Globus pallidus (tissue), 1 donor: ENCODE results near the gene BTBD6.

ENCODE experiments used
- DNase-seq: peaks from one replicate; pipeline ENCODE4 v3.0.0-alpha.2; 2015; ENCODE audit warnings: low spot score

BTBD6 gene

DNA sequence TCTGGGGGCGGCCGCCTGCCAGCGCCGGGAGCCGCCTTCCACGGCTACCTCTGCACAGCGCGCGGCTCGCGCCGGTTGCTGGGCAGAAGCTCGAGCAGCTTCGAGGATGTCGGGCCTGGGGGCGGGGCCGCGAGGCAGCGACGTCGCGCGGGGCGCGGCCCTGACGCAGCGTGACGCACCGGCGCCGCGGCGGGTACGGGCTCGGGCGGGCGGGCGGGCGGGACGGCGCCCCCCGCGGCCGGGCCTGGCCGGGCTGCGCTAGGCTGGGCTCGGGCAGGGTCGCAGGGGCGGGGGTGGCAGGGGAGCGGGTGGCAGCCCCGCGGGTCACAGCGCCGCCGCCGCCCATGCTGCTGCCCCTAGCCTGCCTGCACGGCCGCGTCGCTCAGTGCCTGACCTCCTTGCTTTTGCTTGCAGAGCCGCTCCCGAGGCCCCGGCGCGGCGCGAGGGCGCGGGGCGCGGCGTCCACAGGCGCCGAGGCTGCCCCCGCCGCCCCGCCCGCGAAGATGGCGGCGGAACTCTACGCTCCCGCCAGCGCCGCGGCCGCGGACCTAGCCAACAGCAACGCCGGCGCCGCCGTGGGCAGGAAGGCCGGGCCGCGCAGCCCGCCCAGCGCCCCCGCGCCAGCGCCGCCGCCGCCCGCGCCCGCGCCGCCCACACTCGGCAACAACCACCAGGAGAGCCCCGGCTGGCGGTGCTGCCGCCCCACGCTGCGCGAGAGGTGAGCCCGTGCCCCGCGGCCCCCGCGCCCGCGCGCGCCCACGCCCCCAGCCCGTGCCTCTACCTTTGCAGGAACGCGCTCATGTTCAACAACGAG lies at the start of gene BTBD6:
Gene BTBD6, plus strand, starts transcription at position 166 of the 814 bp plus-strand sequence. Its CDS starts 179 bp downstream, at position 345.
- DNase-seq = peak; percentile 81

DNA sequence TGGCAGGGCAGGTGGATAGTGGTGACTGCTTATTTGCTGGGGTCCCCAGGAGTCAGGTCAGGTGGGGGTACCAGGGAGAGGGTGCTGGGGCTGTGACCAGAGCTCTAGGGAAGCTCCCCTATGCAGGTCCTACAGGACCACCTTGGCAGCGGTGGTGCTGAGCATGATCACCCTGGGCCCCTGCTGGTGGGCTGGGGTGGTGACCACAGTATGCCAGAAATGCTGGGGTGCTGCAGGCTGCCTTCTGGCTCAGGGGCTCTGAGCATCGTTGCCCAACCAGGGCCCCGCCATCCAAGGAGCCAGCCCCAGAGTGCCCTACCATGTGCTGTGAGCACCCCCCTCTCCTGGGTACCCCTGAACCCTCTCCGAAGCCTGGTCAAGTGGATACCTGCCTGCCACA lies 49.7 kb upstream of the BTBD6 start:
- no peak for DNase-seq

DNA sequence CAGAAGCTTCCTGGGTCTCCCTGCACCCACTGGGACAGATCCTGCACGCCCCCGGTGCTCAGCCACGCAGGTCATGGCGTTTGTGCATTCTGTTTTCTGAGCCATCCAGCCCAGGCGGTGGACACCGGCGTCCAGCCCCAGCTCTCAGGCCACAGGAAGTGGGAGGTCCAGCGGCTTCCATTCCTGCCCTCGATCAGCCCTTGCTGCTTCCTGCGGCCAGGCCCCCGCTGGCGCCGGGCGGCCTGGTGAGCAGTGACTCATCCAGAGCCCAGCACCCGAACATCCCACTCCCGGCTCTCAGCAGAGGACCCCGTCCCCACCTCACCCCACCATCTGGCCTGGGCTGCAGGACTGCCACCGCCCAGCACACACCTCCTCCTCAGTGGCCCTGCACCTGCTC lies 49.2 kb upstream of the BTBD6 start:
- DNase-seq = no peak

DNA sequence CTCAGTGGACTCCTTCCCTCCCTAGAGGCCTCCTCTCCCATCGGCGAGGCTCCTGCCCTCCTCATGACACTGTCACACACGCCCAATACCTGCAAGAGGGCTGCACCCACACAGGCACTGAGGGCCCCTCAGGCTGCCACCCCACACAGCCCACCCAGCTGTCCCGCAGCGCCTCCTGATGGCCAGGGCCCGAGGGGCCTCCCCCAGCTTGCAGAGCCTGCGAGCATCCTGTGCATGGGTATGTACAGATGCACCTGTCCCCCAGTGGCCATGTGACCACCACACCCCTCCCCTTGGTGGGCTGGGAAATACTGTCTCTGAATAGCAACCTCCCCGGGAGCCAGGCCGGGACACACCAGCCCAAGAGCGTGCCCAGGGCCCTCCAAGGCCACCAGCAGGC lies 48.3 kb upstream of the BTBD6 start:
- no peak for DNase-seq

DNA sequence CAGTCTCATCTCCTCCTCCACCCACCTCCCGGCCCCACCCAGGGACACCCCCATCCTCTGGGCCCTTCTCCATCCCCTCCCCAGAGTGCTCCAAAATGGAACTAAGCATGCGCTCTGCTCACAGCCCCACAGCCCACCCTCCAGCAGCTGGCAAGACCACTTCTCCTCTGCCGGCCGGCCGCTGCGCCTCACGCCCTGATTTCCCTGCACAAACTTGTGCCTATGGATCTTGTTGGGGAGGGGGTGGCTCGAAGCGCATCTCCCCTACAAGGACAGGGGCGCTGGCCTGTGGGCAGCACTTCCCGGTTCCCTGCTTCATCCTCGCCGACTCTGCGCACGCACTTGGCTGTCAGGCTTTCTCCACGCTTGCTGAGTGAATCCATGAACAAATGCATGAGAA lies 47.7 kb upstream of the BTBD6 start:
- DNase-seq = no peak

DNA sequence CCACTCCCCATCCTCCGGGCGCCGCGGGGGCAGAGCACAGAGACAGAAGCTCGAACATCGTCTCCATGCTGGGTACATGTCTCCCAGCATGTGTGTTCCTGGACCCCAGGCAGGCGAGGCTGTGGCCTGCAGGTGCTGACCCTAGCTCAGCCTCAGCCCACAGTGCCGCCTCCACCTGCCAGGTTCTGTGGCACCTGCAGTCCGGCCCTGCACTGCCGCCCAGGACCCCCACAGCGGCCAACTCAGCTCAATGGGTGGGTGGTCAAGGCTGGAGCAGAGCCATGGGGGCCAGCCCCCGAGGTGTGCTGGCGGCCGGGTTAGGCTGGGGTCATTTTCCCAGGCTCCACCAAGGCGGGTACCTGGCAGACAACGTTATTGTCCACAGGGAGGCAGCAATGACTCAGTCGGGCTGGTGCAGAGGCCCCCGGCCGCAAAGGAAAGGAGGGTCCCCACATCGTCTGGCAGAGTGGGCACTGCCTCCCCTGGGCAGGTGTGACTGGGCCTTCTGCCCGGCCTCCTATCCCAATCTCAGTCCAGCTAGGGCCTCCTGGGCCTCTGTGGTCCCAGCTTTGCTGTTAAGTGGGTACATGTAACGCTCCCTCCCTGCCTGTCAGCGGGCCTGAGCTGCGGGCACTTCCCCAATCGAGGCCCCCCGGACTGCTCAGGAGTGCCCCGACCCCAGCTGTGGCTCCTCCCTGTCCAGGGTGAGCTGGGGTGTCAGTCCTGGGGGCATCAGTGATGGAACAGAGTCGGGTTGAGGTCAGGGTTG lies 47.0 kb upstream of the BTBD6 start:
- no peak for DNase-seq

DNA sequence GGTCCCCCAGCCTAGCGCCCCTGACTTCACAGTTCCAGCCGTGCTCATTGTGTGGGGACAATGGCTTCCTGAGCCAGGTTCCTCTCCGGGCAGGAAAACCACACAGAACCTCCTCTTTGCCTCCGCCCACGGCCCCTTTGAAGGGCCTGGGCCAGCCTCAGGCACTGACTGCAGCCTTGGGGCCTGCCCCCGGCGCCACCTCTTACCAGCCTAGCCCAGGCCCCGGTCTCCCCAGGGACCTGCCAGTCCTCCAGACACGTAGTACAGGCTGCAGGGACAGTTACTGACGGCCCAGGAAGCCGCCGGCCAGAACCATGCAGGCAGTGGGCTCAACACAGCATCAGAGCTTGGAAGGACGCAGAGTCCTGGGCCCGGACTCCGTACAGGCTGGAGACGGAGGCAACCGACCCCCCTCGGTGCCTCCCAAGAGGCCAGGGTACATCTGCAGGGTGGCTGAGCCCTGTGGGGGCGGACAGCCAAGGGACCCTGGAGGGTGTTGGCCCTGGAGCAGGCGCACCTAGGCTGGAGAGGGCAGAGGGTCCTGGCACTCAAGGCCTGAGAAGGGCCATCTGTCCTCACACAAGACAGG lies 46.3 kb upstream of the BTBD6 start:
- DNase-seq = no peak

DNA sequence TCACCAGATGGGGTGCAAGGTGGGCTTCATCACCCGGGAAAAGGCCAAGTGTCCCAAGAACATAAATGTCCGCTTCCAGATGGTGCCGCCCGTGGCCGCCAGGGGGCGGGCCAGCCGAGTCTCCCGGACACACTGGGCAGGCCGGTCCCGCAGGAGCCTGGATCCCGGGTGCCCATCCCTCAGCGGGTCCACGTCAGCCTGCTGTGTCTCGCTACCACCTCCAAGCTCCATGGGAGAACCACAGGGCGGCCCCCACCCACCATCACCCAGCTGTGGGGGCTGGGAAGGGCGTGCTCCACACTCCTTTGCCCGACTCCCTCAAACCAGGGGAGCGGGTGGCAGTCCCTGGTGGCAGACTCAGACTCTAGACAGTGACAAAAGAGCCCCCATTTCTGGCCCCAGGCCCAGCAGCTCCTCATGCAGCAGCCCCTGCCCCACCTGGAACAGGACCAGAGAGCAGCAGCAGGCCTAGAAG lies 45.2 kb upstream of the BTBD6 start:
- peak; percentile 56 for DNase-seq

DNA sequence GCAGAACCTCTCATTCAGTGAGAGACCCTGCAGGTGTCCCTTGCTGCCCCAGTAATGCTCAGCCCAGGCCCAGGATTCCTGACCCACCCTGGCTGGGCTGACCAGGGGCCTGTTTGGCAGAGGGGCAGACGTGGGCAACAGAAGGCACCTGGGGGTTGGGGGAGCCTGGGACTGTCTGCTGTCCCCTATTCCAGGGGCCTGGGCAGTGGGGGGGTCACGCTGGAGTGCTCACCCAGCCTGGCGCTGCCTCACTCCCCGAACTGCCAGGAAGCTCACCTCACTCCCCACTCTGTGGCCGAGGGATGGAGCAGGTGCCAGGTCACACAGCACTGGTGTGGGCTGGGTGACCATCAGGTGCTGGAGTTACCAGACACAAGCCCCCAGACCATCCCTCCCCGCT lies 44.6 kb upstream of the BTBD6 start:
- no peak for DNase-seq

DNA sequence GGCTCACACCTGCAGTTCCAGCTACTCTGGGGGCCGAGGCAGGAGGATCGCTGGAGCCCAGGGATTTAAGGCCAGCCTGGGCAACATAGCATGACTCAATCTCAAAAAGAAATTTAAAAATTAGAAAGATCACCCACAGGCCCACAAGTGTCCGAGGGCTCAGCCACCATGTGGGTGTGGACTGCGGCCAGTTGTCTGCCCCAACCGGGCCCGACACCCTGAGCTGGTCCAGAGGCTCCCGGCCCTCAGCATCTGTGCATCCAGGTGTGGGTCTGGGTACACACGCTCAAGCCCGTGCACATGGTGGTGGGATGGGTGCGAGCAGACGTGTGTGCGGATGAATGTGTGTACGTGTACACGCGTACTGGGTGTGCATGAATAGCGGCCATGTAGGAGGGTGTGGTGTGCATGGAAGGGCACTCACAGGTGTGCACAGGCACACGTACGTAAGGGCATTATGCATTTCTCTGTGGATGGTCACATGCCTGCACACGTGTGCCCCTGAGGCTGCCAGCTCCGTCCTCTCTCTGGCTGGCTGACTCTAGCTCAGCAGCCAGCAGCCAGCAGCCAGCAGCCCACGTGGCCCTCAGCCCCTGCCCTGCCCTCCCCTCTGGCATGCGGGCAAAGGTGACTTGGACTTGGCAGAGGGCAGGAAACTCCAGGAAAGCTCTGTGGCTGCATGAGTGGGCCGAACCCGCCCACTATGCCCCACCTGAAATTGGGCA lies 44.0 kb upstream of the BTBD6 start:
- DNase-seq = peak; percentile 70

DNA sequence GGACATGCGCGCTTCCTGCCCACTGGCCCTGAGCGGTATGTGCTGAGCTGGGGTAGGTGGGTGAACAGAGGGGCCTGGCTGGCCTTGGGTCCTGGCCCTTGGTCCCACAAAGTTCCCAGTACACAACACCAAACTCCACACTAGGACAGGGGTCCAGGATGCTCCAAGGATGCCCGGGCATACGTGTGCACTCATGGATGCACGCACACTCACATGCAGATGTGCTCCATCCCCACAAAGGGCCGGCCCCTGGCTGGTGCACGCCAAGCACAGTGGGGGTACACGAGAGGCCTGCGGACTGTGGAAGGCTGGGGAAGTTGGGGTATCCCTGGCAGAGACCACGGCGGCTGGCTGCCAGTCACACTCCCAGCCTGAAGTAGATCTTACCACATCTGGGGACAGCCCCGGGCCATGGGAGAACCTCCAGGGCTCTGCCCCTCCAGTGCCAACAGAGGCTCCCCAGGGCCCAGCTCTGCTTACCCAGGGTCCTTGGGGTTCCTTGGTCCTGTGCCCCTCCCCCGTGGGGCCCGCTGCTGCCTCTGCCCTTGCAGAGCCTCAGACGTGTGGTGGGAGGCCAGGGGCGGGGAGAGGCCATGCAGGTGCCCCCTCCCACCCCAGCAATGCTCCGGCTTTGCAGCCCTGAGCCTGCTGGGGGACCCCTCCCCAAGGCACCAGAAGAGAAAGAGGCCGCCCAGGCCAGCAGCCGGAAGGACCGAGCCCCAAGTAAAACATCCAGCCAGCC lies 43.2 kb upstream of the BTBD6 start:
- no peak for DNase-seq

DNA sequence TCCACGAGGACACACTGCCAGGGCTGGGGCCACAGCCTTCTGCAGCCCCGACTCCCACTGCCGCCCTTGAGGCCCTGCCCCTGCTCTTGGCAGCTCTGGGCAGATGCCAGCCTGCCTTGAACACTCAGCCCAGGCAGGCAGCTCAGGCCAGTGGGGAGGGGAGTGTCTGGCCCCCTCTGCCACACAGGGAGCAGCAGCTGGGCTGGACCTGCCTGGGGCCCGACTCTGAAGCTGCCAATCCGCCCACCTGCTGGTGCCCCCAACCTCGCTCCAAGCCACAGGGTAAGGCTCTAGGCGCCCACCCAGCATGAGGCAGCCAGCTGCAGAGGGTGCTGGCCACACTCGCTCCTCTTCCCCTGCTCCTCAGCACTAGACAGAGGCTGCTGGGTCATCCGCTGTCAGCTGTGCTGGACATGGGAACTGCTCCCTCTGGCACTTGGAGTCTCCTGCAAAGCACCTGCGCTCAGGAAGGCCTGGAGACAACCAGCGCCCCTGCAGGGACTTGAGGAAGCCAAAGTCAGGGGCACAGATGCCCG lies 42.6 kb upstream of the BTBD6 start:
- no peak for DNase-seq

DNA sequence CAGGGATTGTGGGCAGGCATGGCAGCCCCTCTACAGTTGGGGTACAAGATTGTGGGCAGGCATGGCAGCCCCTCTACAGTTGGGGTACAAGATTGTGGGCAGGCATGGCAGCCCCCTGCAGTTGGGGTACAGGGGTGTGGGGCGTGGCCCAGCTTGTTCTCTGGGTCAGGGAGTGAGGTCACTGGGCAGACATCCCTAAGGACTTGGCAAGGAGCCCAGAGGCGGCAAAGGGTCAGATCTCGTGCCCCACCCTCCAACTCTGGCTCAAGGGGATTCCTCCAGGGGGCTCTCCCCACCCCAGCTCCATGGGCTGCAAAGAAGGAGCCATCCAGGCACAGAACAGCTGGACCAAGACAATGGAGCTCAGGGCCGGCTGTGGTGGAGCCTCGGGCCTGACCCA lies 41.5 kb upstream of the BTBD6 start:
- DNase-seq = no peak

DNA sequence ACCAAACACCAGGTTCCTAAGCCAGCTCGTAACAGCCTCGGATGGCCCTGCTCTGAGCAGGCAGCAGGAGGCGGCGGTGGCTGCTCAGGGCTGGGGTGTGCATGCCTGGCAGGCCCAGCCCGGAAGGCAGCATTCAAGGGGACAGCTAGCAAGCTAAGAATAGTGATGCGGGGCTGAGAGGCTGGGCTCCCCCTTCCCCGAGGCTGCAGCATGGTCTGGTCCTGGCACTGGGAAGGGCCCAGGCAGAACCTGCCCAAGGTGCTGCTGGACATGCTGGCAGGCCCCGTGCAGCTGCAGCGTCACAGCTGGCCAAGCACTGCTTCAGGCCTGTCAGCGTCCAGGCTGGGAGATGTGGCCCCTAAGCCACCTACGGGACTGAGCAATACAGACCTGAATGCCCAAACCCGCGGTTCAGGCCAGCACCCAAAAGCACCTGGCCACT lies 40.9 kb upstream of the BTBD6 start:
- no peak for DNase-seq

DNA sequence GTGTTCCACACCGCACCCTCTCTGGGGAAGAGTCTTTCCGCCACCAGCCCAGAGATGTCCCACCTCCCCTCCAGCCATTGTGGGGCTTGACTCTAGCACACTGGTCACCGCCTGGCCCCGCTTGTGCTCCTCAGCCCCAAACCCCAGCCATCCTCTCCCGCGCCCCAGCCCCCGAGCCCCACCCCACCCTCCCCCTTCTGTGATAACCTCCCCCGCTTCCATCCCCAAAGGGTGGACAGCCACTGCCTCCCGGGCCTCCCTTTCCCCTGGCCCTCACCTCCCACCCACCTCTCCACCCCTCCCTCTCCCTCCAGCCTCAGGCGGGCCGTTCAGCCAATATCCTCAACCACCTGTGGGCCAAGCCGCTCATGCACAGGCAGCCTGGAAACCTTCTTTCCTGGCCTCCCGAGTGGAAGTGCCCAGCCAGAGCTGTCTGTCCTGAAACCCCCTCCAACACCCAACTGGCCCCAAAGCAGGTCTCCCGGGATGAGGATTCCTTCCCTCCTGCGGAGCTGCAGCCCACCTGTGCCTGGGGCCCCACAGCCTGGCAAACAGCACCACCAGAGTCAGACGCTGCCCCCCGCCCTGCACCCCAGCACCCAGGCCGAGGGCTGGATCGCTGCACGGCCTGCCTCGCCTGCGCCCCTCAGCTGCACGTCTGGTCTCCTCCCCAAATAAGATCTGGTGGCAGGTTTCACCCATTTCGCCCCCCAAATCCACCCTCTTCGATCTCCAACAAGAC lies 40.2 kb upstream of the BTBD6 start:
- DNase-seq = no peak

DNA sequence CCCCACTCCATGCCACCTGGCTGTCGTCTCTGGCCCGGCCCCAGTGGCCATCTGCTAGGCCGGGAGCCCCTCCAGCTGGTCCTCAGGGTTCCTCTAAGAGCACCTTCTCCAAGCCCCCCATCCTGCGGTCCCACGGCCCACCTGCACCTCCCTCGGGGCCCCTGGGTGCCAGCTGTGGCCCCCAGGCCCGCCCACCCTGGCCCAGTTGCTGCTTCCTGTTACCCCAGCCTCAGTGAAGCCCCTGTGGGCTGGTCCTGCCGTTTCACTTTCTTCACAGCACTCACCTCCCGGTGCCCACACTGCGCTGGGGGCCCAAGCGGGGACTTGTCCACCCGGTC lies 39.6 kb upstream of the BTBD6 start:
- DNase-seq = no peak

DNA sequence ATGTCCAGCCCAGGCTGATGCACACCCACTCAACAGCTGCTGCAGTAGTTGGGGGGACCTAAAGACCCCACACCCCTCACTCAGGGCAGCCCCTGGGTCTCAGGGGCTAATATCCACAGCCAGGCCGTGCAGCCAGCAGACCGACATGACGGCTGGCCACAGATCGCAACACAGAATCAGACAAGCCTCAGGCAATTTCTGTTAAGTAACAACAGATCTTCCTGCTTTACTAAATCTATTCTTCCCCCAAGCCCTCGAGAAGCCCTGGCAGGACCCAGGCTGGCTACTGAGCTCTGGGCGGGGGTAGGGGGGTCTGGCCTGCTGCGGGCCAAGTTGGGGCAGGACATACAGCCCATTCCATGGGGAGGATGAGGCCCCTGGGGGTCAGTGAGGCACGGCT lies 39.2 kb upstream of the BTBD6 start:
- DNase-seq = no peak

DNA sequence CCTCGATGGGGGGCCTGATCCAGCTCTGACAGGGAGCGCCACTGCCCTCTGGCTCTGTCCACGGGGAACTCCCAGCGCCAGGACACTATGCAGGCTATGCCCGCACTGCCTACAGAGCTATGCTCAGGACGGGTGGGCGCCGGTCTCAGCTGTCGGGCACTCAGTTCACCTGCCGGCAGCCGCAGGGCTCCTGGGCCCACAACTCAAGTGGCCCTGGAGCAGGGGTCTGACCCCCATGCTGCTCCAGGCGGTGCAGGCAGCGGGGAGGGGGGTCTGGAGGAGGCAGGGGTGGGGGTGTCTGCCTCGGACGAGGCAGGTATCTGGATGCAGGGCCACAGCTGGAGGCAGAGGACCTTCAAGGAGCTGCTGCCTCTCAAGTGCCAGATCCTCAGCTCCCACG lies 38.7 kb upstream of the BTBD6 start:
- DNase-seq = no peak

DNA sequence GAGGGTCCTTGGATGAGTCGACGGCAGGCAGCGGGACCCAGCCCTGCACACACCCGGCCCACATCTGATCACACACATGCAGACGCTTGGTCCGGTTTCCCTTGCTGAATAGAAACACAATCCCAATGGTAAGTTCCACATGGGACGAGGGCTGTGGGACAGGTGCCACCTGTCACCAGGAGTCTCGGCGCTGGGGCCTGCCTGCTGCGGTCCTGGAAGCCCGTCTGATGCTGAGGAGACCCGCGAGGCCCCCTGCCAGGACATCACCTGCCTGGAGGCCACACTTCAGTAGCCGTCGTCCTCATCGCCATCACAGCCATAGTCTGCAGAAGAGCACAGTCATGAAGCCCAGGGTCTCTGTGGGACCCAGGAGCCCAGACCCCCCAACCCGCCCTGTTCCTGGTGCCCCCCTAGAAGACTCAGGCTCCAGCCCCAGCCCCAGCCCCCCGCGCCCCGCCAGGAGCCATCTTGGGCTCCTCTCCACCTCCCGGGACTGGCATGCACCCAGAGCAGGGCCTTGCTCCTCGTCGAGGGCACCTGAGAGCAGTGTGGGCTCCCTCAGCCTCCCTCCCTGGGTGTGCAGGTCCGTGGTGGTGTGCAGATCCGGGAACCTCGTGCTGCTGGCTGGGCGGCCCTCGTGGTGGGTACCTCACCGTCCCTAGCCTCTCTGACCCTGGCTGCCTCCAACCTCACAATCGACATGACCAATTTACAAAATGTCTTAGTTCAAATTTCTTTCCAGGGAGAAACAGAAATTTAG lies 37.9 kb upstream of the BTBD6 start:
- DNase-seq = no peak
